Measurements from ENCODE around the gene TAS2R5. TPM values are rescaled to one million over a fixed set of nuclear protein-coding genes. Genes with fewer than 3 reads are reported as not detected.
A peak's percentile ranks its signal among the peaks of the same experiment; 100 is the strongest.
"Not testable (repeated sequence)": the region's sequence is repeated elsewhere in the genome, so short reads cannot be mapped to it uniquely, and the experiment has no call there.

TAS2R5 gene
- total RNA-seq, 1 experiment from 2014 or later = 0.26 TPM

DNA sequence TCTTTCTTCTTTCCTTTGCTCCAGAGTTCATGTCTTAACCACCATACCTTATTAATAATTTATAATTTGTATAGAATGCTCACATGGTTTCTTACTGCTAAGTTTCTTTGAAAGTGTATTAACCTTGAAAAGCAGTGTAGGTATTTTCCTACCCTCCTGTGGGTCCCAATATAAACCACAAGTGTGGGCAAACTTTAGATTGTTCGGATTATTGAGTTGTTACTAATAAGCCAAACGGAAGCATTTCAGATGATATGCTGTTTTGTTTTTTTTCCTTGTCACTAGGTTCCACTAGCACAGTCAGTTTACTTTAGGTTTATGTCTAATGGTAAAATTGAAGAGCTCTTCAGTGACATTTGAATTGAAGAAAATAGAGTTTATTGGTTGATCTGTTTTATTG is 41.6 kb upstream of the TAS2R5 start:
- intact Hi-C loops (cut with micrococcal nuclease) = no loop called here
- Histone ChIP-seq H2AFZ (ENCODE audit: low read length) (no peak overlapping the region), H3K27ac (ENCODE audit: low read length) (no peak overlapping the region), H3K36me3 (ENCODE audit: low read depth, low read length) (peaks cover 88% of the 10 kb centered on the region), H3K4me1 (ENCODE audit: insufficient read depth, low read length) (no peaks in the 10 kb centered on the region), H3K4me3 (ENCODE audit: low read length) (no peak overlapping the region), H3K9me3 (ENCODE audit: low read length) (peaks cover 15% of the 10 kb centered on the region), H3F3A (ENCODE audit: low read length, unreplicated experiment) (no peaks in the 10 kb centered on the region), H4K20me1 (ENCODE audit: low read length) (no peaks in the 10 kb centered on the region), H3K9me2 (replicated peaks; ENCODE audit: low read length) (no peaks in the 10 kb centered on the region), H3K27me3 (ENCODE audit: low read length) (no peaks in the 10 kb centered on the region), H3K9ac (ENCODE audit: low read length) (no peak overlapping the region), H3K4me2 (ENCODE audit: low read length) (no peak overlapping the region), H3K79me2 (ENCODE audit: low read length) (0 out of 2 replicates have a peak, but pooled peaks cover 5% of the 10 kb centered on the region)
- ATAC-seq (no peak), DNase-seq (no peak)
- TF ChIP-seq EZH2phosphoT487 (IDR thresholded peaks at IDR 0.05; ENCODE audit: borderline replicate concordance, low read length) (no peak), EZH2 (IDR thresholded peaks at IDR 0.05; ENCODE audit: low read length, unreplicated experiment) (no peak)
- TF ChIP-seq, protein P1, sequence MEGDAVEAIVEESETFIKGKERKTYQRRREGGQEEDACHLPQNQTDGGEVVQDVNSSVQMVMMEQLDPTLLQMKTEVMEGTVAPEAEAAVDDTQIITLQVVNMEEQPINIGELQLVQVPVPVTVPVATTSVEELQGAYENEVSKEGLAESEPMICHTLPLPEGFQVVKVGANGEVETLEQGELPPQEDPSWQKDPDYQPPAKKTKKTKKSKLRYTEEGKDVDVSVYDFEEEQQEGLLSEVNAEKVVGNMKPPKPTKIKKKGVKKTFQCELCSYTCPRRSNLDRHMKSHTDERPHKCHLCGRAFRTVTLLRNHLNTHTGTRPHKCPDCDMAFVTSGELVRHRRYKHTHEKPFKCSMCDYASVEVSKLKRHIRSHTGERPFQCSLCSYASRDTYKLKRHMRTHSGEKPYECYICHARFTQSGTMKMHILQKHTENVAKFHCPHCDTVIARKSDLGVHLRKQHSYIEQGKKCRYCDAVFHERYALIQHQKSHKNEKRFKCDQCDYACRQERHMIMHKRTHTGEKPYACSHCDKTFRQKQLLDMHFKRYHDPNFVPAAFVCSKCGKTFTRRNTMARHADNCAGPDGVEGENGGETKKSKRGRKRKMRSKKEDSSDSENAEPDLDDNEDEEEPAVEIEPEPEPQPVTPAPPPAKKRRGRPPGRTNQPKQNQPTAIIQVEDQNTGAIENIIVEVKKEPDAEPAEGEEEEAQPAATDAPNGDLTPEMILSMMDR (conservative IDR thresholded peaks at IDR 0.05; ENCODE audit: low read depth, low read length) = no peak
- no TSS peak for BruUV-seq (replicated peaks)
- CTCF ChIA-PET = no interaction called here
- POLR2A ChIA-PET (ENCODE audit: unreplicated experiment) = no interaction called here

DNA sequence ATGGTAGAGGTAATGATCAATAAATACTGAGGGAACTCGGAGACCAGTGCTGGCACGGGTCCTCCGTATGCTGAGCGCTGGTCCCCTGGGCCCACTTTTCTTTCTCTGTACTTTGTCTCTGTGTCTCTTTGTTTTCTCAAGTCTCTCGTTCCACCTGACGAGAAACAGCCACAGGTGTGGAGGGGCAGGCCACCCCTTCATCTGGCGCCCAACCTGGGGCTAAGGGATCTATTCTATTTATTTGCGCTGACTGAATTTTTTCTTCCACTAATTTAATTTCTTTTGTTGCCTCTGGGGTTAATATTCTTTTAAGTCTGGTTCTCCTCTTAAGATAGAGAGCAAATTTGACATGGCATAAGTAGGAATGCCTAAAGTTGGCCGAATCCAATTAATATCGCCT is 38.1 kb upstream of the TAS2R5 start:
- CTCF ChIA-PET; H3K4me2 ChIP-seq (ENCODE audit: low read length); H3K9me2 ChIP-seq (replicated peaks; ENCODE audit: low read length); H2AFZ ChIP-seq (ENCODE audit: low read length); POLR2A ChIA-PET (ENCODE audit: unreplicated experiment); H3K27ac ChIP-seq (ENCODE audit: low read length); H3K79me2 ChIP-seq (ENCODE audit: low read length); DNase-seq; BruUV-seq (replicated peaks); H3K4me3 ChIP-seq (ENCODE audit: low read length); H3K4me1 ChIP-seq (ENCODE audit: insufficient read depth, low read length); H4K20me1 ChIP-seq (ENCODE audit: low read length); H3F3A ChIP-seq (ENCODE audit: low read length, unreplicated experiment); H3K27me3 ChIP-seq (ENCODE audit: low read length); H3K9ac ChIP-seq (ENCODE audit: low read length); ATAC-seq: not testable (repeated sequence)
- intact Hi-C loops (cut with micrococcal nuclease) = loop anchor here (5.0 kb wide), 1 partner anchor 100 kb away; no protein-coding TSS in a partner anchor
- peaks cover 15% of the 10 kb centered on the region for H3K9me3 ChIP-seq (ENCODE audit: low read length)
- peaks cover 71% of the 10 kb centered on the region for H3K36me3 ChIP-seq (ENCODE audit: low read depth, low read length)

DNA sequence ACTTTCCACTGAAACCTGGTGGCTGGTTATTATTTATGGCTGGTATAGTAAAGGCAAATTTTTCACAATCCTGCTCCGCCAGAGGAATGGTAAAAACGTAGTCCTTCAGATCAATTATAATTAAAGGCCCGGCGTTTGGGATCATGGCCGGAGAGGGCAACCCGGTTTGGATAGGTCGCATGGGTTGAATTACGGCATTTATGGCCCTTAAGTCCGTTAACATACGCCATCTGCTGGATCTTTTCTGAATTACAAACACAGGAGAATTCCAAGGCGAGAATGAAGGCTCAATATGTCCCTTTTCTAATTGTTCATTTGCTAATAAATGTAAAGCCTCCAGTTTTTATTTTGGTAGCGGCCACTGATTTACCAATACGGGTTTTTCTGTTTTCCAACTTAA is 37.4 kb upstream of the TAS2R5 start:
- Histone ChIP-seq H3K4me2 (ENCODE audit: low read length) (no peak overlapping the region), H3K9me2 (replicated peaks; ENCODE audit: low read length) (no peaks in the 10 kb centered on the region), H3F3A (ENCODE audit: low read length, unreplicated experiment) (no peaks in the 10 kb centered on the region), H2AFZ (ENCODE audit: low read length) (no peak overlapping the region), H3K79me2 (ENCODE audit: low read length) (no peaks in the 10 kb centered on the region), H3K9ac (ENCODE audit: low read length) (no peak overlapping the region), H3K27me3 (ENCODE audit: low read length) (no peaks in the 10 kb centered on the region), H3K36me3 (ENCODE audit: low read depth, low read length) (peaks cover 70% of the 10 kb centered on the region), H4K20me1 (ENCODE audit: low read length) (no peaks in the 10 kb centered on the region), H3K4me3 (ENCODE audit: low read length) (no peak overlapping the region), H3K9me3 (ENCODE audit: low read length) (peaks cover 15% of the 10 kb centered on the region), H3K4me1 (ENCODE audit: insufficient read depth, low read length) (no peaks in the 10 kb centered on the region), H3K27ac (ENCODE audit: low read length) (no peak overlapping the region)
- ChIA-PET CTCF (no interaction called here), POLR2A (ENCODE audit: unreplicated experiment) (no interaction called here)
- intact Hi-C loops (cut with micrococcal nuclease) = loop anchor here (5.0 kb wide), 1 partner anchor 100 kb away; no protein-coding TSS in a partner anchor
- peak; percentile 30 for DNase-seq
- no TSS peak for BruUV-seq (replicated peaks)
- TF ChIP-seq, protein P1 (conservative IDR thresholded peaks at IDR 0.05; ENCODE audit: low read depth, low read length) = peak; percentile 52
- TF ChIP-seq EZH2phosphoT487 (IDR thresholded peaks at IDR 0.05; ENCODE audit: borderline replicate concordance, low read length) (no peak), EZH2 (IDR thresholded peaks at IDR 0.05; ENCODE audit: low read length, unreplicated experiment) (no peak)
- no peak for ATAC-seq
